Astrocyte of the cerebellum (primary cell): ENCODE measurements around the gene THEMIS.
A peak's percentile ranks its signal among the peaks of the same experiment; 100 is the strongest.
"Not testable (repeated sequence)": the region's sequence is repeated elsewhere in the genome, so short reads cannot be mapped to it uniquely, and the experiment has no call there.

Experiments
- DNase-seq: peaks from one replicate; pipeline ENCODE4 v3.0.0-alpha.2; 2011; ENCODE audit warnings: low read depth
- H3K4me3 ChIP-seq: 2 replicates; pipeline ENCODE4 v1.5.1; 2011; ENCODE audit warnings: mild to moderate bottlenecking, low read depth, low read length, moderate library complexity
- in situ Hi-C: cut with HindIII; loops from 2 replicates; pipeline ENCODE4 v1.10.0; 2017; ENCODE audit warnings: low sequenced_read_pairs
- TF ChIP-seq, protein P1 (sequence below): IDR thresholded peaks from 2 replicates; pipeline ENCODE4 v1.5.1; 2012; ENCODE audit warnings: low read length, low read depth, moderate library complexity, mild to moderate bottlenecking; ENCODE audit errors: missing control alignments

THEMIS gene

GRCh38 chr6:127791779-127792528 lies 108.9 kb downstream of the THEMIS start:
- H3K4me3 ChIP-seq: no peak overlapping the region
- TF ChIP-seq, protein P1, sequence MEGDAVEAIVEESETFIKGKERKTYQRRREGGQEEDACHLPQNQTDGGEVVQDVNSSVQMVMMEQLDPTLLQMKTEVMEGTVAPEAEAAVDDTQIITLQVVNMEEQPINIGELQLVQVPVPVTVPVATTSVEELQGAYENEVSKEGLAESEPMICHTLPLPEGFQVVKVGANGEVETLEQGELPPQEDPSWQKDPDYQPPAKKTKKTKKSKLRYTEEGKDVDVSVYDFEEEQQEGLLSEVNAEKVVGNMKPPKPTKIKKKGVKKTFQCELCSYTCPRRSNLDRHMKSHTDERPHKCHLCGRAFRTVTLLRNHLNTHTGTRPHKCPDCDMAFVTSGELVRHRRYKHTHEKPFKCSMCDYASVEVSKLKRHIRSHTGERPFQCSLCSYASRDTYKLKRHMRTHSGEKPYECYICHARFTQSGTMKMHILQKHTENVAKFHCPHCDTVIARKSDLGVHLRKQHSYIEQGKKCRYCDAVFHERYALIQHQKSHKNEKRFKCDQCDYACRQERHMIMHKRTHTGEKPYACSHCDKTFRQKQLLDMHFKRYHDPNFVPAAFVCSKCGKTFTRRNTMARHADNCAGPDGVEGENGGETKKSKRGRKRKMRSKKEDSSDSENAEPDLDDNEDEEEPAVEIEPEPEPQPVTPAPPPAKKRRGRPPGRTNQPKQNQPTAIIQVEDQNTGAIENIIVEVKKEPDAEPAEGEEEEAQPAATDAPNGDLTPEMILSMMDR: no peak
- DNase-seq: no peak
- in situ Hi-C loops: no loop called here

DNA sequence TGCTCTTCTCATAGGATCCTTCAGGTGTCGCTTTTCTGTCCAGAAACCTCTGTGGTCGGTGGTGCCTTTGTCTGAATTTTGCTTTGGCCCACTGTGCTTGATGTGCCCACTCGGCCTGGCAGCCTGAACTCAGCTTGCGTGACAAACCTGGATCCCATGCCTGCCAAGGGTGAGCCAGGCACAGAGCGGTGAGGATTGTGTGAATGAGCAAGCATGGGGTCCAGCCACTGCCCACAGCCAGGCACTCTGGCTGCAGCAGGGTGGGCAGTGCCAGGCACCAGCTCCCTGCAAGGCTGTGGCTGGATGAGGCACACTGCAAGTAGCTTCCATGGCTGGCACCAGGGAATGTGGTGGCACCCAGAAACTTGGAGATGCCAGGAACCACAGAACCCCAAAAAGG lies 110.3 kb downstream of the THEMIS start:
- no peak overlapping the region for H3K4me3 ChIP-seq
- in situ Hi-C loops: no loop called here
- no peak for DNase-seq
- TF ChIP-seq, protein P1: no peak

- in situ Hi-C loops: no loop called here
- TF ChIP-seq, protein P1: no peak
- no peak overlapping the region for H3K4me3 ChIP-seq
- DNase-seq: no peak
Observed at GRCh38 chr6:127786109-127786508, 114.7 kb downstream of the THEMIS start.

DNA sequence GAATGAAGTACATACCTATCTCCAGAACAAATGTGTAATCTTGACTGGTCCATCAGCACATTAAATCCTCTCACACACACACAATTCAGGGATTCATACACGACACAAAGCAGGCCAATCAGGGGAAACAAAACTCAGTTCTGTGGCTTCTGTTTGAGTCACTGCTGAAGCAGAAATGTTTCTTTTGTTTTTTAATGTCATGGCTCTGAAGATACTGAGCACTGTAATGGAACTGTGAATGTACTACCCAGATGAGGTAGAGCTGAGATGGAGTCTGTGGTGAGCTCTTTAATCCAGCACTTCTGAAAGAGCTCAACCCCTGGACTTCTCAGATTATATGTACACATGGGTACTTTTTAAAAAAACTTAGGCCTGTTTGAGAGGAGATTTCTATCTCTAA lies 116.4 kb downstream of the THEMIS start:
- in situ Hi-C loops: no loop called here
- no peak for DNase-seq
- TF ChIP-seq, protein P1: no peak
- no peak overlapping the region for H3K4me3 ChIP-seq

- H3K4me3 ChIP-seq, DNase-seq, in situ Hi-C loops: not testable (repeated sequence)
Observed at GRCh38 chr6:127781636-127782272, 119.1 kb downstream of the THEMIS start.

DNA sequence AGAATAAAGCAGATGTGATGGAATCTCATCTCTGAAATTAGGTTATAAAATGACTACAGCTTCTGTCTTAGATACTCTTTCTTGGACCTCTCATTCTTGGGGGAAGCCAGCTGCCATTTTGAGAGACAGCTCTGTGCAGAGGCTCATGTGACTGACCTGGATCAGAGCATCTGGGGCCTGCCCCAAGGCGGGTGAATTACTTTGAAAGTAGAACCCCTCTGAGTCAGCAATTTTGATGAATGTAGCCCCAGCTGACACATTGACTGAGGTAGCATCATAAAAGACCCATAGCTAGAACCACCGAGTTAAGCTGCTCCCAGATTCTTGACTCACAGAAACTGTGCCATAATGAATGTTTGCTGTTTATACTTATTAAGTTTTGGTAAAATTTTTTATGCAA lies 124.5 kb downstream of the THEMIS start:
- TF ChIP-seq, protein P1: no peak
- no peak overlapping the region for H3K4me3 ChIP-seq
- DNase-seq: no peak
- in situ Hi-C loops: no loop called here

DNA sequence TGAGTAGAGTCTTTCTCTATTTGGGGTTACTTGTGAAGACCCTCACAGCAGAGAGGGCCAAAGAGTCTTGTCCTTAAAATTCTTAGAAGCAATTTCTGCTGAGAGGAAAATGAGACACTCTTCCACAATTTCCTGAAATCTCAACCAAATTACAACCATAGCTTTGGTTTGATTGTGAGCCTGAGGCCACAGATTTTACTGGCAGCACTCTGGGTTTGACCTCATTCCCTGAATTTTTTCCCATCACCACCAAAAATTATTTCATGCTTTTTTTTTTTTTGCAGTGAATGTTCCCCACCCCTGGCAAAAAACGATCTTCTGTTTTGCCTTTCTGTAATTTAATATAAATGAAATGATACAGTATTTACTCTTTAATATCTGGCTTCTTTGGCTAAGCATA lies 125.5 kb downstream of the THEMIS start:
- in situ Hi-C loops: no loop called here
- TF ChIP-seq, protein P1: no peak
- H3K4me3 ChIP-seq: no peak overlapping the region
- peak; percentile 4 for DNase-seq
